HAP-1 (cell line): ENCODE data around the gene TCF4.
A peak's percentile ranks its signal among the peaks of the same experiment; 100 is the strongest.

ENCODE experiments used
- DNase-seq, 2 experiments: peaks; one replicate each; pipeline ENCODE4 v3.0.0-alpha.2; 2016 to 2020; ENCODE audit warnings: low spot score in 2 of 2
- H3K27me3 ChIP-seq: fragments of 250-450 bp; sonication (Bioruptor Pico); 2 replicates; pipeline ENCODE4 v1.5.1; 2020; ENCODE audit warnings: low read depth, mild to moderate bottlenecking, moderate library complexity
- H3K36me3 ChIP-seq: fragments of 250-450 bp; sonication (Bioruptor Pico); replicated peaks from 2 replicates; pipeline ENCODE4 v1.5.1; 2020; ENCODE audit warnings: mild to moderate bottlenecking
- H3K4me1 ChIP-seq: fragments of 250-450 bp; sonication (Bioruptor Pico); 2 replicates; pipeline ENCODE4 v1.5.1; 2020; ENCODE audit warnings: mild to moderate bottlenecking
- H3K4me3 ChIP-seq: fragments of 250-450 bp; sonication (Bioruptor Pico); 2 replicates; pipeline ENCODE4 v1.5.1; 2020; ENCODE audit warnings: mild to moderate bottlenecking, moderate library complexity
- H3K9me3 ChIP-seq: fragments of 250-450 bp; sonication (Bioruptor Pico); 2 replicates; pipeline ENCODE4 v1.5.1; 2020; ENCODE audit warnings: mild to moderate bottlenecking, moderate library complexity
- in situ Hi-C: fragments of 300-500 bp; cut with MboI; formaldehyde crosslinking; loops from 3 replicates; pipeline ENCODE4 v1.14.3; 2020; ENCODE audit warnings: low sequenced_read_pairs, inconsistent platforms, mixed read lengths

The TCF4 gene

GRCh38 chr18:55219823-55220222 lies 368.2 kb downstream of the TCF4 start:
- H3K4me1 ChIP-seq, result no peaks in the 10 kb centered on the region
- DNase-seq, result no peak
- in situ Hi-C loops, result no loop called here
- H3K9me3 ChIP-seq, result no peaks in the 10 kb centered on the region; the same call in 1 of the 2 replicates
- no peak overlapping the region for H3K4me3 ChIP-seq
- H3K27me3 ChIP-seq, result no peaks in the 10 kb centered on the region
- no peaks in the 10 kb centered on the region for H3K36me3 ChIP-seq

DNA sequence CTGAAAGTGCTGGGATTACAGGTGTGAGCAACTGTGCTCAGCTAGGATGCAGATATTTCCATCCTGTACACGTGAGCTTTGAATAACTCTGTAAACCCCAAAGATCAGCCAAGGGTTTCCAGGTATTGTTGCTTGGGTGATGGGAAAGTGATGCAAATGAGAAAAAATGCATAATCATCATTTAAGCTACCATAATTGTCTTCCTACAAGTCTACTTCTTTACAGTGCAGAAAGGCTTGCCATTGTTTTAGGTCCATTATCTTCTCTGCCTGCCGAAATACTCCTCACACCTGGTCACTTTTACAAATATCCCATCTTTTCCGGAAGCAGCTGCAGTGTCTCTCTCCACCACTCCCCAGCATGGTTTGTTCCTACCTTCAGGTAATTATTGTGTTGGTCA lies 368.9 kb downstream of the TCF4 start:
- Histone ChIP-seq H3K36me3 (no peaks in the 10 kb centered on the region), H3K9me3 (no peaks in the 10 kb centered on the region; the same call in 1 of the 2 replicates), H3K27me3 (no peaks in the 10 kb centered on the region), H3K4me1 (no peaks in the 10 kb centered on the region), H3K4me3 (no peak overlapping the region)
- in situ Hi-C loops, result no loop called here
- DNase-seq, result no peak

DNA sequence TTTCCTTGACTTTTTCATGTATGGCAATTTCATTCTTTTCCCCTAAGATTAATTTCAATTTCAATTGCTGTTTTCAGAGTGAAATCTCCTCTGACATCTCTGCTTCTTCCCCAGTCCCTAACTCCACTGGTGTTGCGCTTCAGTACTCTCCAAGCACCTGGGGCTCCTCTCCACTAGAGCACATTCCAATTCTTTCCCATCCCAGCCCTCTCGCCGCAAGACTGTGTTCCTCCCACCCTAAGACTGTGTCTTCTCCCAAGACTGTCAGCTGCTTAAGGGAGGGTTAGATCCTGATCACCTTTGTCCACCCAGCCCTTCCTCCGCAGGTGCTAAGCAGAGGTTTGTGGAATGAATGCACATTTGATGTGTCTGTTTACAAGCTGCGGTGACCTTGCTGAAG lies 373.0 kb downstream of the TCF4 start:
- in situ Hi-C loops, result no loop called here
- no peaks in the 10 kb centered on the region for H3K36me3 ChIP-seq
- no peaks in the 10 kb centered on the region for H3K27me3 ChIP-seq
- no peak for DNase-seq
- H3K4me3 ChIP-seq, result no peak overlapping the region
- no peaks in the 10 kb centered on the region for H3K4me1 ChIP-seq
- H3K9me3 ChIP-seq, result no peaks in the 10 kb centered on the region; the same call in 1 of the 2 replicates

- Histone ChIP-seq H3K36me3 (no peaks in the 10 kb centered on the region), H3K9me3 (no peaks in the 10 kb centered on the region; the same call in 1 of the 2 replicates), H3K4me1 (no peaks in the 10 kb centered on the region), H3K27me3 (no peaks in the 10 kb centered on the region), H3K4me3 (no peak overlapping the region)
- no peak for DNase-seq
- in situ Hi-C loops, result no loop called here
Measured at GRCh38 chr18:55214534-55214933, 373.5 kb downstream of the TCF4 start.

DNA sequence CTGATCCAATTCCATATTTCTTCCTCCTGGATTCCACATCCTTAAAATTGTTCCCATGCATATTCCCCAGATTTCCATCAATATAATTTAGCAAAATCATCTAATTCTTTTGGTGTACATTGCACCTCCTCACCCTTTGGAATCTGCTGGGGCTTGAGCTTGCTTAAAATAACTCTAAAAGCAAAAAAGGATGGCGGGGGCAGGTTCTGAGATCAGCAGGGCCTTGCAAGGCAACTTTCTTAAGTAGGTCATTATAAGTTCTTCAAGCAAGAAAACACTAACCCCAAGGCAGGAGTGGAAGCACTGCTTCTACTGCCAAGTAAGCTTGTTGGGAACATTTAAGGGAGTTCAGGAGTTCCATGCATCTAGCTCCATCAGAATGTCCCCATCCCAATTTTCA lies 374.4 kb downstream of the TCF4 start:
- no peak for DNase-seq
- no peak overlapping the region for H3K4me3 ChIP-seq
- no peaks in the 10 kb centered on the region for H3K9me3 ChIP-seq
- H3K27me3 ChIP-seq, result no peaks in the 10 kb centered on the region
- no peaks in the 10 kb centered on the region for H3K4me1 ChIP-seq
- in situ Hi-C loops, result no loop called here
- H3K36me3 ChIP-seq, result no peaks in the 10 kb centered on the region

DNA sequence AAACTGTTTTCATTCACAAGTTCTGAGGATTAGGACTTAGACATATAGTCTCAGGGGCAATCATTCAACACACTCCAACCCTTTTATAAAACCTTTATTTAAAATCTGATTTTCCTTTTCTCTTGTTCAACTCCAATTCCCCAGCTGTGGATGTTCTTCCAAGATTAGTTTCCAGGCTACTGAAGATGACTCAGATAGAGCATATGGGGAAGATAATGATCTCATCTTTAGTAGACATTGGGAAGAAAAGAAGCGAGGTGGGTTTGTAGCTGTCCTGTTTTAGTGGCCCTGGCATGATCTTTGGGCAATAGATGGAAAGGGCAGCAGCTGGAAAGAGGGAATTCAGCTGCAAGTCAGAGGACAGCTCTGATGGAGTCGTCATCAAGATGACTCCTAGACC lies 381.1 kb downstream of the TCF4 start:
- Histone ChIP-seq H3K4me3 (no peak overlapping the region), H3K27me3 (no peaks in the 10 kb centered on the region), H3K4me1 (no peaks in the 10 kb centered on the region), H3K9me3 (no peaks in the 10 kb centered on the region), H3K36me3 (no peaks in the 10 kb centered on the region)
- DNase-seq, result no peak
- in situ Hi-C loops, result no loop called here

GRCh38 chr18:55202232-55202917 lies 385.6 kb downstream of the TCF4 start:
- Histone ChIP-seq H3K27me3 (no peaks in the 10 kb centered on the region), H3K36me3 (no peaks in the 10 kb centered on the region), H3K9me3 (no peaks in the 10 kb centered on the region), H3K4me3 (no peak overlapping the region), H3K4me1 (no peaks in the 10 kb centered on the region)
- DNase-seq, result no peak
- in situ Hi-C loops, result no loop called here

DNA sequence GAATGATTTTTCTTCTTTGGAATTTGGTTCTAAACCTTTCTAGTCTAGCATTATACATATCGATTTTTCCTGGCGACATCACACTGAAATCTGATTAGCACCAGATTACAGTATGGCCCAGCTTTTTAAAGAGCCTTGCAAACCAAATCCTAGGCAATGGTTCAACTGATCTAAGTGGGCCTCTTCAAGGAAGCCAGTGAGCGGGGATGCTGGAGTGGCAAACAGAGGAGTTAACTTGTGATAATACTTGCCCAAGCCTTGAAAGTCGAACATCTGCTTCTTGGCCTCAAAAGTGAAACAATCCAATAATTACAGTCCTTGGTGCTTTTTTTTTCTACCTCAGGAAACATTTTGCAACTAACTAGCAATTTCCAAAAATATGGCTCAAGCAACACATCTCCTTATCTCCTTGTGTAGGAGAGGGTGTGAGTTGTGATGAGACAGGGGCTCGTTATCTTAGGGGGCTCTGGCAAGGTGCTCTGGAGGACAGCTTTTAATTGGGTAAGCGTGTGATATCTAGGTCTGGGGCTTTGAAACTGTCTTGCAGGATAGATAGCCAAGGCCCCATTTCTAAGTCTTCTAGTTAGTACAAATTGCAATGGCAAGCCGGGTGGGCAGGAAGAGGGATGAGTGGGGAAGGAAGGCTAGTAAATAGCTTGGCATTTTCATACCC lies 388.6 kb downstream of the TCF4 start:
- no peaks in the 10 kb centered on the region for H3K9me3 ChIP-seq
- H3K4me1 ChIP-seq, result no peaks in the 10 kb centered on the region
- no peak overlapping the region for H3K4me3 ChIP-seq
- no peaks in the 10 kb centered on the region for H3K27me3 ChIP-seq
- in situ Hi-C loops, result loop anchor here (25.0 kb wide), 1 partner anchor 512 kb away; no protein-coding TSS in a partner anchor
- no peak for DNase-seq
- H3K36me3 ChIP-seq, result no peaks in the 10 kb centered on the region

DNA sequence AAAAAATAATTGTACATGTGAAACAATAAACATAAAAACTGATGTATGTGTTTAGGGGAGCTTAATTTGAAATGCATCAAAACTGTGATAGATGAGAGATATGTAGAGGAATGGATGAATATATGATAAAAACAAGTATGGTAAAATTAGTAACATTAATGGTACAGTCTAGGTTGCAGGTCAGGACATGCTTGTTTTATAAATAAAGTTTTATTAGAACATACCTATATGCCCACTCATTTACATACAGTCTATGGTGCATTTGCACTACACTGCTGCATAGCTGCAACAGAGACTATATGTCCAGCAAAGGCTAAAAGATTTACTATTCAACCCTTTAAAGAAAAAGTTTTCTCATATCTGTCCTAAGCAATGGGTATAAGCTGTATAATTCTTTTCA lies 392.1 kb downstream of the TCF4 start:
- no peaks in the 10 kb centered on the region for H3K36me3 ChIP-seq
- no peak overlapping the region for H3K4me3 ChIP-seq
- H3K27me3 ChIP-seq, result no peaks in the 10 kb centered on the region
- no peaks in the 10 kb centered on the region for H3K4me1 ChIP-seq
- no peaks in the 10 kb centered on the region for H3K9me3 ChIP-seq
- in situ Hi-C loops, result loop anchor here (25.0 kb wide), 1 partner anchor 509 kb away; no protein-coding TSS in a partner anchor
- no peak for DNase-seq

DNA sequence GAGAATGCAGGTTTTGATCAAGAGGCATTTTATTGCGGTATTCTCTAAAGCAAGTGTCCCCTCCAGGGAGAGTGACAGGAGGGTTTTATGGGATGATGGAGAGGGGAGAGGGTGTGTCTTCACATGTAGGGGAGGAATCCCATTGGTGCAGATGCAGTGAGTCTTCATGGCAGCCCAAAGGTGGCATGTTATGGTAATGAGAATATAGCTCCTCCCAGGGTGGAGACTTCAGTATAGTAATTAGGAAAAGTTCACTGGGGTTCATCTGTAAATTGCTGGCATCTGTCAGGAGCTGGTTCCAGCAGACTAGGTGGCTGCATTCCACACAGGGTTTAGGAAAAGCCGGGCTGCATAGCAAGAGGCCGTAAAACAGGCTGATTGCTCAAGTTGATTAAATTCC lies 398.0 kb downstream of the TCF4 start:
- Histone ChIP-seq H3K9me3 (no peaks in the 10 kb centered on the region), H3K4me3 (no peak overlapping the region), H3K36me3 (no peaks in the 10 kb centered on the region), H3K4me1 (peaks cover 10% of the 10 kb centered on the region), H3K27me3 (no peaks in the 10 kb centered on the region)
- in situ Hi-C loops, result loop anchor here (25.0 kb wide), 1 partner anchor 503 kb away; no protein-coding TSS in a partner anchor
- DNase-seq, result peak; percentile 71 to 73

DNA sequence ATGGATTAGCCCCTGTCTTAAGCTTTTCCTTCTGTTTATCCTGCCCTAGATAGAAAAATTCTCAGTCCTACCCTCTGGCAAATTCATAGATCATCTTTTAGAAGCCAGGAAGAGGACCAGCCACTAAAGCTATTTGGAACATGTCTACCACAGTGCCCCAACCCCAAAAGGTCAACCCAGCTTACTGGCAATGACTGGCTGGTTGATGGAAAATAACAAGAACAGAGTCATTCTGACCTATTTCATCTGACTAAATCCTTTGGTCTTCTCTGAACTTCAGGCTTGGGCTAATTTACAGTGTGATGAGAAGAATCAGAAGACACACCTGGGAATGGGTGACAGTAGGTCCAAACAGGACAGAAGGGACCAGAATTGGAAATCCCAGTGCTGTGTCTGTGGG lies 401.4 kb downstream of the TCF4 start:
- Histone ChIP-seq H3K36me3 (no peaks in the 10 kb centered on the region), H3K9me3 (no peaks in the 10 kb centered on the region), H3K4me3 (no peak overlapping the region), H3K27me3 (0 out of 2 replicates have a peak, but pooled peaks cover under 1% of the 10 kb centered on the region), H3K4me1 (peaks cover 10% of the 10 kb centered on the region)
- no peak for DNase-seq
- in situ Hi-C loops, result loop anchor here (25.0 kb wide), 1 partner anchor 499 kb away; no protein-coding TSS in a partner anchor

DNA sequence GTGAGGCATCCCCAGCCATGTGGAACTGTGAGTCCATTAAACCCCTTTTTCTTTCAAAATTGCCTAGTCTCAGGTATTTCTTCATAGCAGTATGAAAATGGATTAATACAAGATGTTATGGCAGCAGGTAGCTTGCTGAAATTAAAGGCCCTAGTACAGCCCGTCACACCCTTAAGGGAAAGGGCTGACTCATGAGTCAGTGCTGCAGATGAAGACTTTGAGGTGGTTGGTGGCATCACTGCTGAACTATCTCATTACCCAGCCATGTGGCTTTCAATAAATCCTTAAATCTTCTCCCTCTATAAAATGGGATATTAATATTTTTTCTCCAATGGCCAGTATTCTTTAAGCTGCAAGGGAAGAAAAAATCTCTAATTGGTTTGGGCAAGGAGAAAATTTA lies 402.6 kb downstream of the TCF4 start:
- no peak for DNase-seq
- H3K36me3 ChIP-seq, result no peaks in the 10 kb centered on the region
- peaks cover 10% of the 10 kb centered on the region for H3K4me1 ChIP-seq
- in situ Hi-C loops, result loop anchor here (25.0 kb wide), 1 partner anchor 498 kb away; no protein-coding TSS in a partner anchor
- H3K9me3 ChIP-seq, result no peaks in the 10 kb centered on the region
- H3K4me3 ChIP-seq, result no peak overlapping the region
- H3K27me3 ChIP-seq, result 0 out of 2 replicates have a peak, but pooled peaks cover 3% of the 10 kb centered on the region

- DNase-seq, result no peak
- Histone ChIP-seq H3K36me3 (no peaks in the 10 kb centered on the region), H3K4me3 (no peak overlapping the region), H3K9me3 (no peaks in the 10 kb centered on the region), H3K27me3 (0 out of 2 replicates have a peak, but pooled peaks cover 3% of the 10 kb centered on the region), H3K4me1 (no peaks in the 10 kb centered on the region)
- in situ Hi-C loops, result loop anchor here (25.0 kb wide), 1 partner anchor 493 kb away; no protein-coding TSS in a partner anchor
Measured at GRCh38 chr18:55179835-55180234, 408.2 kb downstream of the TCF4 start.

DNA sequence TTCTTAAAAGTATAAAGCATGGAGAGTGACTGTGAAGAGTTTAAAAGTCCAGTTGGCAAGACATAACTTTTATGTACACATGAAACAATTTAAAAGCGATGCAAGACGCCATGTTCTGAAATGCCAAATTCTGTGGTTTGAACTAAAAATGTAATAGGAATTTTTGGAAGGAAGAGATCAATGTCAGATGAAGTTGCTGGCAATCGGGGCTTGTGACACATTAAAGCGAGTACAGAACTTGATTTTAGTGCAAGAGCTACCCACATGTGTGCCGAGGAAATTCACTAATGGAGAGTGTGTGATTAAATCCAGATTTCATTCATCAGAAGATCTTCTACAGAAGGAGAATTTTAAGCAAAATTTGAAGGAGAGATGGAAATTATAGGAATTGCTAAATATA lies 408.6 kb downstream of the TCF4 start:
- Histone ChIP-seq H3K27me3 (0 out of 2 replicates have a peak, but pooled peaks cover 3% of the 10 kb centered on the region), H3K4me1 (no peaks in the 10 kb centered on the region), H3K36me3 (no peaks in the 10 kb centered on the region), H3K4me3 (no peak overlapping the region), H3K9me3 (no peaks in the 10 kb centered on the region)
- in situ Hi-C loops, result loop anchor here (25.0 kb wide), 1 partner anchor 492 kb away; no protein-coding TSS in a partner anchor
- no peak for DNase-seq
